Measurements from ENCODE around the gene SCMH1.
A peak's percentile ranks its signal among the peaks of the same experiment; 100 is the strongest.
"Not testable (repeated sequence)": the region's sequence is repeated elsewhere in the genome, so short reads cannot be mapped to it uniquely, and the experiment has no call there.

SCMH1 gene

GRCh38 chr1:41255978-41256377 lies 13.9 kb upstream of the SCMH1 start:
- no peak for DNase-seq (ENCODE audit: low read depth)
- TF ChIP-seq, protein P1, sequence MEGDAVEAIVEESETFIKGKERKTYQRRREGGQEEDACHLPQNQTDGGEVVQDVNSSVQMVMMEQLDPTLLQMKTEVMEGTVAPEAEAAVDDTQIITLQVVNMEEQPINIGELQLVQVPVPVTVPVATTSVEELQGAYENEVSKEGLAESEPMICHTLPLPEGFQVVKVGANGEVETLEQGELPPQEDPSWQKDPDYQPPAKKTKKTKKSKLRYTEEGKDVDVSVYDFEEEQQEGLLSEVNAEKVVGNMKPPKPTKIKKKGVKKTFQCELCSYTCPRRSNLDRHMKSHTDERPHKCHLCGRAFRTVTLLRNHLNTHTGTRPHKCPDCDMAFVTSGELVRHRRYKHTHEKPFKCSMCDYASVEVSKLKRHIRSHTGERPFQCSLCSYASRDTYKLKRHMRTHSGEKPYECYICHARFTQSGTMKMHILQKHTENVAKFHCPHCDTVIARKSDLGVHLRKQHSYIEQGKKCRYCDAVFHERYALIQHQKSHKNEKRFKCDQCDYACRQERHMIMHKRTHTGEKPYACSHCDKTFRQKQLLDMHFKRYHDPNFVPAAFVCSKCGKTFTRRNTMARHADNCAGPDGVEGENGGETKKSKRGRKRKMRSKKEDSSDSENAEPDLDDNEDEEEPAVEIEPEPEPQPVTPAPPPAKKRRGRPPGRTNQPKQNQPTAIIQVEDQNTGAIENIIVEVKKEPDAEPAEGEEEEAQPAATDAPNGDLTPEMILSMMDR (IDR thresholded peaks at IDR 0.05; ENCODE audit: insufficient read depth, low read depth, low read length, missing control alignments), result no peak
- no peak overlapping the region for H3K4me3 ChIP-seq (ENCODE audit: low read depth, low read length)

DNA sequence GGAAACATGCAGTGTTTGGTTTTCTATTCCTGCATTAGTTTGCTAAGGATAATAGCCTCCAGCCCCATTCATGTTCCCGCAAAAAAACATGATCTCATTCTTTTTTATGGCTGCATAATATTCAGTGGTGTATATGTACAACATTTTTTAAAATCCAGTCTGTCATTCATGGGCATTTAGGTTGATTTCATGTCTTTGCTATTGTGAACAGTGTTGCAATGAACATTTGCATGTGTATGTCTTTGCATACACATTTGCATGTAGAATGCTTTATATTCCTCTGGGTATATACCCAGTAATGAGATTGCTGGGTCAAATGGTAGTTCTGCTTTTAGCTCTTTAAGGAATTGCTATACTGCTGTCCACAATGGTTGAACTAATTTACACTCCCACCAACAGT lies 9.0 kb upstream of the SCMH1 start:
- DNase-seq (ENCODE audit: low read depth); H3K4me3 ChIP-seq (ENCODE audit: low read depth, low read length): not testable (repeated sequence)

GRCh38 chr1:41249319-41249718 lies 7.2 kb upstream of the SCMH1 start:
- no peak for DNase-seq (ENCODE audit: low read depth)
- TF ChIP-seq, protein P1 (IDR thresholded peaks at IDR 0.05; ENCODE audit: insufficient read depth, low read depth, low read length, missing control alignments), result no peak
- H3K4me3 ChIP-seq (ENCODE audit: low read depth, low read length), result no peak overlapping the region

DNA sequence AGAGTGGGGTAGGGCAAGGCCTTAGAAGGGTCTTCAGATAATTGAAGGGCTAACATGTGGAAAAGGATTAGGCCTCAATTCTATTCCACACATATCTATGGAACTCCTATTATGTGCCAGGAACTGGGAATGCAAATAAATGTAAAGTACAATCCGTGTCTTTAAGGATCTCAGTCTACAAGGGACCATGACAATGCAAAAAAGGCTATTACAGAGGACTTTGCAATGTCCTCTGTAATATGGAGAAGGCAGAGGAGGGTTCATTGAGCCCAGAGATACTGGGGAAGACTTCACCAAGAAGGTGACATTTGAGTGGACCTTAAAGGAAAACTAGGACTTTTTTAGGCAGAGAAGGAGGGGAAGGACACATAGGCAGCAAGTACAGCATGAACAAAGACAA lies 4.5 kb upstream of the SCMH1 start:
- no peak for DNase-seq (ENCODE audit: low read depth)
- no peak overlapping the region for H3K4me3 ChIP-seq (ENCODE audit: low read depth, low read length)
- TF ChIP-seq, protein P1 (IDR thresholded peaks at IDR 0.05; ENCODE audit: insufficient read depth, low read depth, low read length, missing control alignments), result no peak

- H3K4me3 ChIP-seq (ENCODE audit: low read depth, low read length), result no peak overlapping the region
- DNase-seq (ENCODE audit: low read depth), result no peak
- TF ChIP-seq, protein P1 (IDR thresholded peaks at IDR 0.05; ENCODE audit: insufficient read depth, low read depth, low read length, missing control alignments), result no peak
Measured at GRCh38 chr1:41245659-41246058, 3.6 kb upstream of the SCMH1 start.

GRCh38 chr1:41243079-41243385 lies 926 bp upstream of the SCMH1 start:
- TF ChIP-seq, protein P1 (IDR thresholded peaks at IDR 0.05; ENCODE audit: insufficient read depth, low read depth, low read length, missing control alignments), result no peak
- peak overlapping the region; percentile 80 for H3K4me3 ChIP-seq (ENCODE audit: low read depth, low read length)
- DNase-seq (ENCODE audit: low read depth), result no peak

GRCh38 chr1:41242342-41243078 lies 404 bp upstream of the SCMH1 start:
- TF ChIP-seq, protein P1 (IDR thresholded peaks at IDR 0.05; ENCODE audit: insufficient read depth, low read depth, low read length, missing control alignments), result no peak
- peak; percentile 66 for DNase-seq (ENCODE audit: low read depth)
- peak overlapping the region; percentile 80 for H3K4me3 ChIP-seq (ENCODE audit: low read depth, low read length)

All from GM12865 (cell line).